HepG2 (cell line): Measurements from ENCODE around the gene SDC3. TPM values are rescaled to one million over a fixed set of nuclear protein-coding genes. Genes with fewer than 3 reads are reported as not detected.

Experiments used
- ATAC-seq: fragments of 200-7000 bp; cut with Tn5 transposase; 3 replicates; pipeline ENCODE4 v1.9.1; 2020; ENCODE audit warnings: mild to moderate bottlenecking, moderate library complexity
- BruUV-seq: library from RNA; stranded (reverse); fragments of 400-500 nt; replicated peaks from 2 replicates; lab custom pipeline; 2021; lab: Mats Ljungman, UMichigan
- CTCF ChIA-PET: fragments of 300-600 bp; formaldehyde crosslinking; extraction: SDS; loops from one replicate; lab custom pipeline; 2021; ENCODE audit warnings: low total read pairs, inconsistent platforms, low intra/inter-chr PET ratio; lab: Yijun Ruan, JAX
- POLR2A ChIA-PET: fragments of 350-600 bp; sonication (Branson Sonifier 250); formaldehyde crosslinking; loops from one replicate; lab custom pipeline; 2020; ENCODE audit warnings: antibody characterized with exemption, inconsistent platforms; lab: Yijun Ruan, JAX
- DNase-seq: peaks from one replicate; pipeline ENCODE4 v3.0.0-alpha.2; 2015; ENCODE audit warnings: low spot score
- FAIRE-seq: peaks from 3 replicates; lab custom pipeline; 2011; peaks lifted over from hg19 to GRCh38; lab: Jason Lieb, UNC
- H2AFZ ChIP-seq: one replicate; pipeline ENCODE4 v1.6.1; 2011; ENCODE audit warnings: low read length, inconsistent platforms
- H3K27ac ChIP-seq: fragments of 300-600 bp; 3 replicates; pipeline ENCODE4 v1.8.0; 2011; ENCODE audit warnings: mixed run types, mild to moderate bottlenecking, mixed read lengths, low read length, inconsistent platforms; ENCODE audit not compliant: insufficient read depth; ENCODE audit errors: extremely low read length
- H3K27me3 ChIP-seq, 2 experiments: fragments of 200-600 bp in 1 of 2; 2 replicates in 1 of 2; 3 replicates in 1 of 2; pipeline versions ENCODE4 v1.6.0 to v1.8.0; 2011; ENCODE audit warnings: low read length in 2 of 2, mild to moderate bottlenecking in 2 of 2, moderate library complexity in 2 of 2, inconsistent platforms in 1 of 2; ENCODE audit not compliant: insufficient read depth in 2 of 2, control insufficient read depth in 1 of 2
- H3K36me3 ChIP-seq, 2 experiments: fragments of 200-600 bp in 1 of 2; replicated peaks in 1 of 2; 2 replicates in 1 of 2; 3 replicates in 1 of 2; pipeline versions ENCODE4 v1.5.1 to v1.8.0; 2011; ENCODE audit warnings: low read length in 2 of 2, inconsistent platforms in 1 of 2; ENCODE audit not compliant: insufficient read depth in 2 of 2, control insufficient read depth in 1 of 2
- H3K4me1 ChIP-seq: 2 replicates; pipeline ENCODE4 v1.5.1; 2012; ENCODE audit warnings: low read length, inconsistent platforms; ENCODE audit not compliant: insufficient read depth
- H3K4me2 ChIP-seq: 2 replicates; pipeline ENCODE4 v1.6.0; 2011; ENCODE audit warnings: low read depth, low read length, inconsistent platforms
- H3K4me3 ChIP-seq, 3 experiments: fragments of 200-600 bp in 1 of 3; sonication (generic), shearing (Covaris generic) in 1 of 3; replicated peaks in 1 of 3; 2 replicates each; pipeline ENCODE4 v1.5.1; 2011 to 2016; ENCODE audit warnings: low read length in 3 of 3, inconsistent platforms in 2 of 3, low read depth in 2 of 3, mild to moderate bottlenecking in 2 of 3, control low read depth in 1 of 3, mixed read lengths in 1 of 3; ENCODE audit not compliant: insufficient read depth in 1 of 3
- H3K79me2 ChIP-seq: one replicate; pipeline ENCODE4 v1.6.1; 2011; ENCODE audit warnings: low read length, inconsistent platforms; ENCODE audit not compliant: insufficient read depth
- H3K9ac ChIP-seq: 2 replicates; pipeline ENCODE4 v1.6.0; 2011; ENCODE audit warnings: mild to moderate bottlenecking, low read depth, low read length, inconsistent platforms; ENCODE audit not compliant: insufficient read depth
- H3K9me3 ChIP-seq: 2 replicates; pipeline ENCODE4 v1.5.1; 2012; ENCODE audit warnings: mild to moderate bottlenecking, low read length
- H4K20me1 ChIP-seq: 2 replicates; pipeline ENCODE4 v1.6.0; 2011; ENCODE audit warnings: inconsistent platforms, mild to moderate bottlenecking, low read length, moderate library complexity; ENCODE audit not compliant: insufficient read depth
- CEBPZ ChIP-seq: IDR thresholded peaks from 2 replicates; pipeline ENCODE4 v1.6.1; 2012; ENCODE audit warnings: low read length, improper control_type of control experiment
- FOSL2 ChIP-seq: sonication (generic); formaldehyde crosslinking; IDR thresholded peaks from 2 replicates; pipeline ENCODE4 v1.4.0; 2020; ENCODE audit warnings: missing genetic modification reagents
- FOXP1 ChIP-seq, 2 experiments: fragments of 450-650 bp in 1 of 2; IDR thresholded peaks; 2 replicates each; pipeline ENCODE4 v1.6.1; 2017 to 2018; ENCODE audit warnings: antibody characterized with exemption in 1 of 2
- HMG20B ChIP-seq: conservative IDR thresholded peaks from 2 replicates; pipeline ENCODE4 v1.6.1; 2016; ENCODE audit warnings: missing genetic modification reagents, missing compliant biosample characterization
- PCBP1 ChIP-seq: fragments of 200-400 bp; formaldehyde crosslinking; IDR thresholded peaks from 2 replicates; pipeline ENCODE4 v1.6.1; 2017; ENCODE audit warnings: mild to moderate bottlenecking, low read depth, low read length, borderline replicate concordance
- RARG ChIP-seq: sonication (generic); formaldehyde crosslinking; IDR thresholded peaks from 2 replicates; pipeline ENCODE4 v1.4.0; 2020; ENCODE audit warnings: low read depth, mild to moderate bottlenecking, missing genetic modification reagents
- ZBTB1 ChIP-seq: sonication (generic); formaldehyde crosslinking; IDR thresholded peaks from 2 replicates; pipeline ENCODE4 v1.4.0; 2020; ENCODE audit warnings: missing genetic modification reagents, borderline replicate concordance
- ZBTB43 ChIP-seq: sonication (generic); formaldehyde crosslinking; conservative IDR thresholded peaks from 2 replicates; pipeline ENCODE4 v1.4.0; 2020; ENCODE audit warnings: missing genetic modification reagents
- ZIK1 ChIP-seq: sonication (generic); formaldehyde crosslinking; IDR thresholded peaks from 2 replicates; pipeline ENCODE4 v1.5.0; 2020; ENCODE audit warnings: mild to moderate bottlenecking, low read depth, missing genetic modification reagents, borderline replicate concordance
- ZSCAN31 ChIP-seq: sonication (generic); formaldehyde crosslinking; IDR thresholded peaks from 2 replicates; pipeline ENCODE4 v1.5.0; 2020; ENCODE audit warnings: low read depth, mild to moderate bottlenecking, missing genetic modification reagents
- WGBS: methylation state at CpG from one replicate; pipeline ENCODE4 v1.1.6; 2017; ENCODE audit warnings: low lambda C conversion rate; 5-methylcytosine and 5-hydroxymethylcytosine counted together
- in situ Hi-C: cut with HindIII; loops from 2 replicates; pipeline ENCODE4 v1.10.0; 2017; ENCODE audit warnings: low pct_unique_long_range_greater_than_20kb; ENCODE audit not compliant: extremely low pct_ligation_motif_present
- intact Hi-C: fragments of 100-400 bp; cut with micrococcal nuclease; formaldehyde crosslinking; loops from one replicate; pipeline ENCODE4 v1.10.0; 2022; ENCODE audit not compliant: unreplicated experiment
- polyA plus RNA-seq, 8 experiments: library from polyadenylated mRNA; depleted of rRNA in 3 of 8; stranded (reverse) in 7 of 8; unstranded in 1 of 8; fragments of >200 nt; fragmentation: Illumina TruSeq in 4 of 8; extraction: Trizol in 4 of 8; gene quantifications; 2 replicates each; pipeline versions ENCODE4 v1.2.1 to v1.2.3, GENCODE V29; 2011 to 2016; ENCODE audit warnings: low read depth in 4 of 8, missing spikeins in 1 of 8, mixed read lengths in 1 of 8; ENCODE audit not compliant: insufficient read depth in 1 of 8
- total RNA-seq, 5 experiments: library from RNA; depleted of rRNA; stranded (reverse); fragments of >200 nt; fragmentation: Illumina TruSeq; extraction: Trizol; gene quantifications; 2 replicates each; pipeline ENCODE4 v1.2.3, GENCODE V29; 2016; ENCODE audit warnings: low read depth in 1 of 5
- TF ChIP-seq, protein P1 (sequence below), 2 experiments: sonication (generic) in 1 of 2; formaldehyde crosslinking in 1 of 2; IDR thresholded peaks; 2 replicates each; pipeline versions ENCODE4 v1.4.0 to v1.6.1; 2016 to 2020; ENCODE audit warnings: borderline replicate concordance in 1 of 2, low read depth in 1 of 2, mild to moderate bottlenecking in 1 of 2, missing genetic modification reagents in 1 of 2
- TF ChIP-seq, protein P2 (sequence below): sonication (generic); formaldehyde crosslinking; IDR thresholded peaks from 2 replicates; pipeline ENCODE4 v1.4.0; 2020; ENCODE audit warnings: mild to moderate bottlenecking, missing genetic modification reagents

Gene SDC3
- total and polyA plus RNA-seq, 2 of the 13 experiments (the other 11 are each of a cell fraction or from before 2014, with no cell fraction given), result 0.49 to 0.84 TPM

- no peaks in the 10 kb centered on the region for H3K9me3 ChIP-seq
- H3K79me2 ChIP-seq, result peaks cover 18% of the 10 kb centered on the region
- CTCF ChIA-PET, result no interaction called here
Observed at GRCh38 chr1:30955448-30956015, 47.0 kb upstream of the SDC3 start.

More at GRCh38 chr1:30955448-30956015, 47.0 kb upstream of the SDC3 start:
- no peak for FAIRE-seq
- 89% methylated on average over 1 of the region's 1 CpG for WGBS
- BruUV-seq, result no TSS peak
- no peak overlapping the region for H3K27ac ChIP-seq
- H3K4me3 ChIP-seq, result no peak overlapping the region
- no peak overlapping the region for H3K4me2 ChIP-seq
- H3K9ac ChIP-seq, result no peak overlapping the region
- ATAC-seq, result no peak
- peaks cover 32 to 86% of the 10 kb centered on the region in 2 experiments for H3K36me3 ChIP-seq
- peaks cover 38% of the 10 kb centered on the region for H4K20me1 ChIP-seq
- POLR2A ChIA-PET, result no interaction called here
- H3K4me1 ChIP-seq, result no peaks in the 10 kb centered on the region
- H3K27me3 ChIP-seq, result no peaks in the 10 kb centered on the region
- intact Hi-C loops, result no loop called here
- no peak for DNase-seq
- in situ Hi-C loops, result no loop called here
- no peak for TF ChIP-seq HMG20B (CRISPR knock-in tag)
- TF ChIP-seq ZBTB43 (CRISPR knock-in tag), result no peak
- TF ChIP-seq ZSCAN31 (CRISPR knock-in tag), result no peak
- TF ChIP-seq, protein P1, sequence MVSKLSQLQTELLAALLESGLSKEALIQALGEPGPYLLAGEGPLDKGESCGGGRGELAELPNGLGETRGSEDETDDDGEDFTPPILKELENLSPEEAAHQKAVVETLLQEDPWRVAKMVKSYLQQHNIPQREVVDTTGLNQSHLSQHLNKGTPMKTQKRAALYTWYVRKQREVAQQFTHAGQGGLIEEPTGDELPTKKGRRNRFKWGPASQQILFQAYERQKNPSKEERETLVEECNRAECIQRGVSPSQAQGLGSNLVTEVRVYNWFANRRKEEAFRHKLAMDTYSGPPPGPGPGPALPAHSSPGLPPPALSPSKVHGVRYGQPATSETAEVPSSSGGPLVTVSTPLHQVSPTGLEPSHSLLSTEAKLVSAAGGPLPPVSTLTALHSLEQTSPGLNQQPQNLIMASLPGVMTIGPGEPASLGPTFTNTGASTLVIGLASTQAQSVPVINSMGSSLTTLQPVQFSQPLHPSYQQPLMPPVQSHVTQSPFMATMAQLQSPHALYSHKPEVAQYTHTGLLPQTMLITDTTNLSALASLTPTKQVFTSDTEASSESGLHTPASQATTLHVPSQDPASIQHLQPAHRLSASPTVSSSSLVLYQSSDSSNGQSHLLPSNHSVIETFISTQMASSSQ (IDR thresholded peaks at IDR 0.05; ENCODE audit: low read depth), result no peak
- TF ChIP-seq, protein P1 (CRISPR knock-in tag; IDR thresholded peaks at IDR 0.05; ENCODE audit: borderline replicate concordance), result no peak
- TF ChIP-seq, protein P2, sequence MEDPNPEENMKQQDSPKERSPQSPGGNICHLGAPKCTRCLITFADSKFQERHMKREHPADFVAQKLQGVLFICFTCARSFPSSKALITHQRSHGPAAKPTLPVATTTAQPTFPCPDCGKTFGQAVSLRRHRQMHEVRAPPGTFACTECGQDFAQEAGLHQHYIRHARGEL (CRISPR knock-in tag), result no peak
- TF ChIP-seq FOSL2 (CRISPR knock-in tag), result no peak
- no peak for TF ChIP-seq RARG (CRISPR knock-in tag)
- no peak for TF ChIP-seq ZIK1 (CRISPR knock-in tag)
- no peak for TF ChIP-seq CEBPZ
- TF ChIP-seq FOXP1 (IDR thresholded peaks at IDR 0.05), result no peak
- no peak for TF ChIP-seq FOXP1 (CRISPR knock-in tag; IDR thresholded peaks at IDR 0.05)
- TF ChIP-seq PCBP1, result no peak
- no peak for TF ChIP-seq ZBTB1 (CRISPR knock-in tag)
- no peak overlapping the region for H2AFZ ChIP-seq
